BLaER1 treated with 17β-estradiol and CSF1 and Interleukin-3, amounts not matched to agents 10 nM and 100 nM (cell line): ENCODE measurements around the gene TCEANC2.
"Not testable (repeated sequence)": the region's sequence is repeated elsewhere in the genome, so short reads cannot be mapped to it uniquely, and the experiment has no call there.

ENCODE experiments used
- H3K27ac ChIP-seq, 11 experiments: shearing (Covaris generic); formaldehyde crosslinking; 2 replicates each; pipeline ENCODE4 v1.8.1; 2022
- H3K27me3 ChIP-seq, 11 experiments: shearing (Covaris generic); formaldehyde crosslinking; 2 replicates each; pipeline ENCODE4 v1.8.1; 2022
- H3K36me3 ChIP-seq, 11 experiments: shearing (Covaris generic); formaldehyde crosslinking; 2 replicates each; pipeline ENCODE4 v1.8.1; 2022
- H3K4me1 ChIP-seq, 10 experiments: shearing (Covaris generic); formaldehyde crosslinking; 2 replicates each; pipeline ENCODE4 v1.8.1; 2022
- H3K4me2 ChIP-seq, 11 experiments: shearing (Covaris generic); formaldehyde crosslinking; 2 replicates each; pipeline ENCODE4 v1.8.1; 2022
- H3K4me3 ChIP-seq, 10 experiments: shearing (Covaris generic); formaldehyde crosslinking; 2 replicates each; pipeline ENCODE4 v1.8.1; 2022
- H3K9ac ChIP-seq, 11 experiments: shearing (Covaris generic); formaldehyde crosslinking; 2 replicates each; pipeline ENCODE4 v1.8.1; 2022
- H3K9me3 ChIP-seq, 11 experiments: shearing (Covaris generic); formaldehyde crosslinking; replicated peaks in 1 of 11; 2 replicates each; pipeline ENCODE4 v1.8.1; 2022
- H4K20me1 ChIP-seq, 11 experiments: shearing (Covaris generic); formaldehyde crosslinking; 2 replicates each; pipeline ENCODE4 v1.8.1; 2022
- Cebpa-rat ChIP-seq, 11 experiments: shearing (Covaris generic); IDR thresholded peaks; 2 replicates each; pipeline ENCODE4 v1.8.1; 2022

Gene TCEANC2

GRCh38 chr1:54011316-54012007 is 41.9 kb upstream of the TCEANC2 start:
- no peak overlapping the region for H3K27ac ChIP-seq
- H3K4me2 ChIP-seq, result no peak overlapping the region
- no peaks in the 10 kb centered on the region for H3K4me1 ChIP-seq
- H3K27me3 ChIP-seq, result no peaks in the 10 kb centered on the region
- H3K36me3 ChIP-seq, result no peaks in the 10 kb centered on the region
- no peak overlapping the region for H3K9ac ChIP-seq
- no peaks in the 10 kb centered on the region for H3K9me3 ChIP-seq
- 0 out of 22 replicates have a peak, but pooled peaks cover 0 to 6% (median 0%) of the 10 kb centered on the region in 11 experiments for H4K20me1 ChIP-seq
- no peak for TF ChIP-seq Cebpa-rat (IDR thresholded peaks at IDR 0.05)
- no peak overlapping the region for H3K4me3 ChIP-seq

GRCh38 chr1:54012008-54012325 is 41.4 kb upstream of the TCEANC2 start:
- no peak for TF ChIP-seq Cebpa-rat (IDR thresholded peaks at IDR 0.05)
- Histone ChIP-seq H3K9me3 (no peaks in the 10 kb centered on the region), H3K27me3 (no peaks in the 10 kb centered on the region), H3K9ac (no peak overlapping the region), H3K4me2 (no peak overlapping the region), H3K27ac (no peak overlapping the region), H4K20me1 (0 out of 22 replicates have a peak, but pooled peaks cover 0 to 6% (median 0%) of the 10 kb centered on the region in 11 experiments), H3K36me3 (no peaks in the 10 kb centered on the region), H3K4me3 (no peak overlapping the region), H3K4me1 (no peaks in the 10 kb centered on the region)

- Histone ChIP-seq H3K4me3 (no peak overlapping the region), H3K9me3 (no peaks in the 10 kb centered on the region), H3K27ac (no peak overlapping the region), H3K27me3 (no peaks in the 10 kb centered on the region), H3K4me1 (no peaks in the 10 kb centered on the region), H3K4me2 (no peak overlapping the region), H3K9ac (no peak overlapping the region), H4K20me1 (0 out of 22 replicates have a peak, but pooled peaks cover 0 to 6% (median 0%) of the 10 kb centered on the region in 11 experiments), H3K36me3 (no peaks in the 10 kb centered on the region)
- no peak for TF ChIP-seq Cebpa-rat (IDR thresholded peaks at IDR 0.05)
Measured at GRCh38 chr1:54012863-54013262, 40.5 kb upstream of the TCEANC2 start.

- H3K4me3 ChIP-seq, result no peak overlapping the region
- H3K4me2 ChIP-seq, result no peak overlapping the region
- H3K9me3 ChIP-seq, result no peaks in the 10 kb centered on the region
- no peaks in the 10 kb centered on the region for H3K36me3 ChIP-seq
- H3K27me3 ChIP-seq, result no peaks in the 10 kb centered on the region
- no peak for TF ChIP-seq Cebpa-rat (IDR thresholded peaks at IDR 0.05)
- H3K27ac ChIP-seq, result no peak overlapping the region
- H4K20me1 ChIP-seq, result 0 out of 22 replicates have a peak, but pooled peaks cover 0 to 6% (median 0%) of the 10 kb centered on the region in 11 experiments
- H3K4me1 ChIP-seq, result no peaks in the 10 kb centered on the region
- H3K9ac ChIP-seq, result no peak overlapping the region
Measured at GRCh38 chr1:54013393-54014008, 39.9 kb upstream of the TCEANC2 start.

GRCh38 chr1:54014009-54014629 is 39.3 kb upstream of the TCEANC2 start:
- no peak overlapping the region for H3K4me3 ChIP-seq
- H3K4me2 ChIP-seq, result no peak overlapping the region
- H3K27me3 ChIP-seq, result no peaks in the 10 kb centered on the region
- H3K36me3 ChIP-seq, result no peaks in the 10 kb centered on the region
- H3K9me3 ChIP-seq, result no peaks in the 10 kb centered on the region
- no peak for TF ChIP-seq Cebpa-rat (IDR thresholded peaks at IDR 0.05)
- H3K4me1 ChIP-seq, result no peaks in the 10 kb centered on the region
- H3K9ac ChIP-seq, result no peak overlapping the region
- 0 out of 22 replicates have a peak, but pooled peaks cover 0 to 6% (median 0%) of the 10 kb centered on the region in 11 experiments for H4K20me1 ChIP-seq
- H3K27ac ChIP-seq, result no peak overlapping the region

- H3K36me3 ChIP-seq, result no peaks in the 10 kb centered on the region
- H3K27me3 ChIP-seq, result no peaks in the 10 kb centered on the region
- no peak for TF ChIP-seq Cebpa-rat (IDR thresholded peaks at IDR 0.05)
- H3K9ac ChIP-seq, result no peak overlapping the region
- no peaks in the 10 kb centered on the region for H3K4me1 ChIP-seq
- H4K20me1 ChIP-seq, result 0 out of 22 replicates have a peak, but pooled peaks cover 0 to 6% (median 0%) of the 10 kb centered on the region in 11 experiments
- no peak overlapping the region for H3K4me2 ChIP-seq
- no peaks in the 10 kb centered on the region for H3K9me3 ChIP-seq
- no peak overlapping the region for H3K4me3 ChIP-seq
- H3K27ac ChIP-seq, result no peak overlapping the region
Measured at GRCh38 chr1:54016343-54017282, 36.8 kb upstream of the TCEANC2 start.

GRCh38 chr1:54017979-54018378 is 35.4 kb upstream of the TCEANC2 start, which contains the start of gene LDLRAD1:
TSS of gene LDLRAD1 (minus strand) at chr1:54018186. CDS start at chr1:54018112, 74 bp downstream.
- Histone ChIP-seq H3K4me3 (no peak within 1 kb of the TSS), H3K9ac (no peak within 1 kb of the TSS)

GRCh38 chr1:54018635-54019034 is 34.8 kb upstream of the TCEANC2 start:
- Histone ChIP-seq H3K27ac (no peak overlapping the region), H3K9me3 (no peaks in the 10 kb centered on the region), H3K27me3 (no peaks in the 10 kb centered on the region)

More at GRCh38 chr1:54017979-54018378, 35.4 kb upstream of the TCEANC2 start, which contains the start of gene LDLRAD1:
- H4K20me1 ChIP-seq, result no peaks in the 10 kb centered on the region
- no peaks in the 10 kb centered on the region for H3K27me3 ChIP-seq
- no peaks in the 10 kb centered on the region for H3K4me1 ChIP-seq
- no peak within 1 kb of the TSS for H3K4me2 ChIP-seq
- H3K27ac ChIP-seq, result no peak within 1 kb of the TSS
- TF ChIP-seq Cebpa-rat (IDR thresholded peaks at IDR 0.05), result no peak
- no peaks in the 10 kb centered on the region for H3K9me3 ChIP-seq
- H3K36me3 ChIP-seq, result no peaks in the 10 kb centered on the region

GRCh38 chr1:54019562-54020176 is 33.7 kb upstream of the TCEANC2 start:
- H4K20me1 ChIP-seq, H3K27me3 ChIP-seq, H3K4me1 ChIP-seq, H3K27ac ChIP-seq, H3K4me3 ChIP-seq, H3K9me3 ChIP-seq, H3K36me3 ChIP-seq, H3K4me2 ChIP-seq, H3K9ac ChIP-seq: not testable (repeated sequence)

More at GRCh38 chr1:54018635-54019034, 34.8 kb upstream of the TCEANC2 start:
- Histone ChIP-seq H3K9ac (no peak overlapping the region), H3K4me3 (no peak overlapping the region), H3K4me2 (no peak overlapping the region), H3K4me1 (no peaks in the 10 kb centered on the region), H3K36me3 (no peaks in the 10 kb centered on the region), H4K20me1 (no peaks in the 10 kb centered on the region)
- TF ChIP-seq Cebpa-rat (IDR thresholded peaks at IDR 0.05), result no peak
